ENCODE measurements around the gene MOSMO.

- TF ChIP-seq SUZ12 (IDR thresholded peaks at IDR 0.05; ENCODE audit: extremely low read depth, insufficient read depth, insufficient read length): no peak
- no peak for TF ChIP-seq YY1 (IDR thresholded peaks at IDR 0.05; ENCODE audit: insufficient read depth, insufficient read length)
These were observed 9.0 kb downstream of the MOSMO start for GRCh38 chr16:22016927-22017326.
